GM19324 (cell line): ENCODE measurements around the gene RAB3D.
"Not testable (repeated sequence)": the region's sequence is repeated elsewhere in the genome, so short reads cannot be mapped to it uniquely, and the experiment has no call there.

Experiments used
- ATAC-seq: cut with Tn5 transposase; IDR thresholded peaks from one replicate; pipeline ENCODE4 v1.9.1; 2021; ENCODE audit warnings: mild to moderate bottlenecking, moderate library complexity; ENCODE audit not compliant: unreplicated experiment, low FRiP score

RAB3D gene, protein sequence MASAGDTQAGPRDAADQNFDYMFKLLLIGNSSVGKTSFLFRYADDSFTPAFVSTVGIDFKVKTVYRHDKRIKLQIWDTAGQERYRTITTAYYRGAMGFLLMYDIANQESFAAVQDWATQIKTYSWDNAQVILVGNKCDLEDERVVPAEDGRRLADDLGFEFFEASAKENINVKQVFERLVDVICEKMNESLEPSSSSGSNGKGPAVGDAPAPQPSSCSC

DNA sequence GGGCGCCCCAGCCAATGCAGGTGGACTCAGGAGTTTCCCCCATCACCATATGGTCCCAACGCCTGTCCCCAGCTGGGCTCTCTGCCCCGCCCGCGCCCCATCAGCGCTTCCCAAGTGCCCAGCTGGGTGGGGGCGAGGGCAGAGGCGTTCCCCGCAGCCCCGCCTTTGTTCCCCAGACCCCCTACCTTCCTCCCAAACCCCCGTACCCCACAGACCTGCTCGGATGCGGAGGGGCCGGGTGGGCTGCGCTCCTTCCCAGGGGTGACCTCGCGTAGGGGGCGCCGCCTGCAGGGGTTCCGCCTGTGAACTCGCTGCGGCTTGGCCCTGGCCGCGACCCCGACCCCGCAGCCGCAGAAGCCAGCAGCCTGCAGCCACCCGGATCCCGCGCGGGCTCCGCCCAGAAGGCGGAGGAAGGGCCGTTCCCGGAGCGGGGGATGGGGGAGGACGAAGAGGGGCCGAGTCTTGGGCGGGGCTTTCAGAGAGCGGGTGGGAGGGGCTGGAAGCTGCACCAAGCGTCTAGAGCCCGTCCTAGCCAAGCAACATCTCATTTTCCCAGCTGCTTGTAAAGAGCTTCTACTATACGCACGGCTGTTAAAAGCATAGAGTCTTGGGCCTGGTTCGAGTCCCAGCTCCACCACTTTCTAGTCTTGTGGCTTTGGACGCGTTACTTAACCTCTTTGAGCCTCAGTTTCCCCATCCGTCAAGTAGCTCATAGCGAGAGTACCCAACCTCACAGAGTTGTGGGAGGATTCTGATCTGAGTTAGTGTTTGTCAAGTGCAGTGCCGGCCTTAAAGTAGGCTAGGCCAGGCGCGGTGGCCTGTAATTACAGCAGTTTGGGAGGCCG lies at the start of gene RAB3D:
RAB3D (minus strand) TSS at position 404 of the 845 bp plus-strand sequence. CDS start 2,258 bp downstream, outside the sequence.
- ATAC-seq: peak; percentile 78

GRCh38 chr19:11387162-11388034 lies 47.9 kb upstream of the RAB3D start:
- ATAC-seq: no peak

DNA sequence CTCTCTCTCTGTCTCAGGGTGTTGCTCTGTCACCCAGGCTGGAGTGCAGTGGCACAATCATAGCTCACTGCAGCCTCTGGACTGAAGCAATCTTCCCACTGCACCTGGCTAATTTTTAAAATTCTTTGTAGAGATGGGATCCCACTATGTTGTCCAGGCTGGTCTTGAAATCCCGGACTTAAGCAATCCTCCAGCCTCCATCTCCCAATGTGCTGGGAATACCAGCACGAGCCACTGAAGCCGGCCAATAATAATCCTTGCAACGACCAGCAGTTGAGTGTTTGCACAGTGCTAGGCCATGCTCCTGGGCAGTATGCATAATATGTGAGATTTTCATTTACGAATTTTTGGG lies 45.3 kb upstream of the RAB3D start:
- no peak for ATAC-seq

GRCh38 chr19:11383706-11384048 lies 44.2 kb upstream of the RAB3D start:
- ATAC-seq: no peak

GRCh38 chr19:11382898-11383705 lies 43.6 kb upstream of the RAB3D start:
- ATAC-seq: no peak

- peak; percentile 84 for ATAC-seq
Observed at GRCh38 chr19:11380653-11381537, 41.4 kb upstream of the RAB3D start.

- no peak for ATAC-seq
Observed at GRCh38 chr19:11379857-11380350, 40.4 kb upstream of the RAB3D start.

DNA sequence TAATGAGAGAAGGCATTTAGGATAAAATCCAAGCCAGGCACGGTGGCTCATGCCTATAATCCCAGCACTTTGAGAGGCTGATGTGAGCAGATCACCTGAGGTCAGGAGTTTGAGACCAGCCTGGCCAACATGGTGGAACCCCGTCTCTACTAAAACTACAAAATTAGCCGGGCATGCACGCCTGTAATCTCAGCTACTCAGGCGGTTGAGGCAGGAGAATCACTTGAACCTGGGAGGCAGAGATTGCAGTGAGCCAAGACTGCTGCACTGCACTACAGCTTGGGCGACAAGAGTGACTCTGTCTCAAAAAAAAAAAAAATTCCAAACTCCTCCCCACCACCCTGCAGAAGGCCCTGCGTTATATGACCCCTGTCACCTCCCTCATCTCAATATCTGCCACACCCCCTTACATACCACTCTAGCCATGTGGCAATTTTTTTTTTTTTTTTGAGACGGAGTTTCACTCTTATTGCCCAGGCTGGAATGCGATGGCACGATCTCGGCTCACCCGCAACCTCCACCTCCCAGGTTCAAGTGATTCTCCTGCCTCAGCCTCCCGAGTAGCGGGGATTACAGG lies 39.9 kb upstream of the RAB3D start:
- not testable (repeated sequence) for ATAC-seq

DNA sequence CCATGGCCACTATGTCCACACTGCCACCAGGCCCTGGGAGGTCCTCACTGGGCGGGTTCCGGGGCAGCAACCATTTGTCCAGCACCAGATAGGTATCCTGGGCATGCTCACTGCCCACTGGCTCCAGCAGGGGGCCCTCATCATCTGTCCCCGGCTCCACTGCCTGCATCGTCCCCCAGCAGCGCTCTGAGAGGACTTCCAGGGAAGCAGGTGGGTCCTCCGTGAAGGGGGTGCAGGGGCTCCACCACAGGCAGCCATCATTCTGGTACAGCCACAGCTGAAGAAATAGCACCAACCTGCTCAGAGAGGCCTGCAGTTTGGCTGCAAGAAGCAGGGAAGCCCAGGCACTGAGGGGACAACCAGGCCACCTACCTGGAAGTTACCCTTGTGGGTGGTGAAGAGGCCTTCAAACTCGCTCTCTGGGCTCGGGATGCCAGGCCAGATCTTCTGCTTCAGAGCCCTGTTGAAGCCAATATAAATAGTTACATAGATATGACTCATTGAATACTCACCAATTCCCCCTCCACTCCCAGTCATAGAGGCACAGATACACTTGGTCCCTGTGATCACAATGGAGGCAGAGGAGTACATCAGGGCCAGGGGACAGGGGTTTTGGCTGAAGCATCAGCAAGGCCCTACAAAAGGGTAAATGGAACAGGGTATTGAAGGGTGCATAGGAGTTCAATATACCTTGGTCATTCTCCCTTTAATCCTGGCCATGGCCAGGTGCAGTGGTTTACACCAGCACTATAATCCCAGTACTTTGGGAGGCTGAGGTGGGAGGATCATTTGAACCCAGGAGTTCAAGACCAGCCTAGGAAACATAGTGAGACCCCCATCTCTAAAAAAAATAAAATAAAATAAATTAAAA lies 39.1 kb upstream of the RAB3D start:
- ATAC-seq: no peak

DNA sequence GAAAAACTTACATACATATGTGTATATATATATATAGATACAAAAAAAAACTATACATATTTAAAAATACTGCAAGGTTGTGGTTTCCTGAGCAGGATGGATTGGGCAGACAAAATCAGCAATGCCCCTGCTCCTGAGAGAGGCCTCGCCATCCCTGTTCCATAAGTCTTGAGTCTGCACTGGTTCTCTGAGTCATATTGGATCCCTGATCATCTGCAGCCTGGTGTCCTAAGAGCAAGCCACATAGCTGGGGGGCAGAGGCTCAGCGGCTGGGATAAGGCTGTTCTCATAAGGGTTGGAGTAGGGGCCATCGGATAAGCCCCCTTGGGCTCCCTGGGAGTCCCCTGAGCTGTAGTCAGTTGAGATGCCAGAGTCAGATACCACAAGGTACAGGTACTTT lies 38.3 kb upstream of the RAB3D start:
- no peak for ATAC-seq

DNA sequence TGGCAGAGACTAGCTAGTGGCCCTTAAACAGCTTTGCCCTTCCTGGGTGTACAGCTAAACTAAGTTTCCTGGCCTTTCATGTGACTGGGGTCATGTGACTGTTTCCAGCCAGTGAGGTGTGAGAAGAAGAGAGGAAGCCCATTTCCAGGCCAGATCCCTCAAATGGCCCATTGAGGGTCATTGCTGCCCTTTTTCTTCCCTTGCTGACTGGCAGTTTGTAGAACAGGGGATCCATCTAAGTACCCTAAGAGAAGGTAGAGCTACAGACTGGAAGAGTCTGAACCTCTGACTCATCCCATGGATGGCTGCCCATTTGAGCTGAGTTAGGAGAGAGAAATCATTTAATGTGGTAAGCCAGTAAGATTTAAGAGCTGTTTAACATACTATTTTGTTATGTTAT lies 37.8 kb upstream of the RAB3D start:
- no peak for ATAC-seq

DNA sequence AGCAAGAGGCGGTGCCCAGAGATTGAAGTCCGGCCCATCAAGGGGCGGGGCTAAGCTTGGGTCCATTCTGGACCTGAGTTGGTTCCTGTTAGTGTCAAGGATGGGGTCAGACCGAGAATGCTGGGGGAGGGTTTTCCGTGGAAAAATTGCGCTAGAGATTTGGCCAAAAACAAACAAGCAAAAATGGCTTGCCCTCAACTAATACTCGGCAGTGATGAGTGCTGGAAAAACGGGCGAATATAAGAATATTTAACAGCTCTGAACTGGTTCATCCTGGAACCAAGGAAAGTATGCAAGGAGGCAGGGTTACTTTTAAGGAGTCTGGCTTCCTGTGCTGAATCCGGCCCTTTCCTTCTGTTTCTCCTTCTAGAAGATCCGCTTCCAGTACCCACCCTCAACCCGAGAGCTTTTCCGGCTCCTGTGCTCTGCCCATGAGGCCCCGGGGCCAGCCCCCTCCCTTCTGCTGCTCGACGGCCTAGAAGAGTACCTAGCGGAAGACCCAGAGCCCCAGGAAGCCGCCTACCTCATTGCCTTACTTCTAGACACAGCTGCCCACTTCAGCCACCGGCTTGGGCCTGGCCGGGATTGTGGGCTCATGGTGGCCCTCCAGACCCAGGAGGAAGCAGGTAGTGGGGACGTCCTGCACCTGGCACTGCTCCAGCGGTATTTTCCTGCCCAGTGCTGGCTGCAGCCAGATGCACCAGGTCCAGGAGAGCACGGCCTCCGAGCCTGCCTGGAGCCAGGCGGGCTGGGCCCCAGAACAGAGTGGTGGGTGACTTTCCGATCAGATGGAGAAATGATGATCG lies 35.9 kb upstream of the RAB3D start:
- ATAC-seq: no peak

GRCh38 chr19:11374433-11375142 lies 35.1 kb upstream of the RAB3D start, which contains the start of gene SWSAP1:
SWSAP1 (plus strand) TSS chr19:11374666; CDS start chr19:11374681, 15 bp downstream.
- ATAC-seq: peak; percentile 91

DNA sequence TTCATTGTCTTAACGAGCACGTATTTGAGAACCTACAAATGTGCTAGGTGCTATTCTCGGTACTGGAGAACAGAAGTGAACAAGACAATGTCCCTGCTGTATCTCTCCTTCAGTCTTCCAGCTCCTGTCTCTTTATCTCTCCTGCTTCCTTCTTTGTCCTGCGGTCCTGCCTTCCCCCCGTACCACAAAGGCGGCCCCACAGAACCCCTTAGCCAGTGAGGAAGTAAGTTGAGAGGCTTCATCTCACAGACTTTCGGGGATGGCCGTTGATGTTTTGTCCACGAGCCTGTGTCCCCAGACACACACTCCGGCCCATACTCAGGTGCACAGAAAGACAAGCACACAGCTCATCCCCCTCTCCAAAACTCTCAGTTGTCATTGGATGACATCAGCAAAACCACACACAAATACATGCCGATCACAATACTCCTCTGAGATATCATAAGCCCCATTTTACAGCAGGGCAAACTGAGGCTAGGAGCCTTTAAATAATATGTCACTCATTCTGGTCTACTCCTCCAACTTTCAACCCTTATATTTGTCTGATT lies 34.5 kb upstream of the RAB3D start:
- ATAC-seq: no peak

GRCh38 chr19:11373166-11373884 lies 33.9 kb upstream of the RAB3D start:
- no peak for ATAC-seq
